Adipose tissue (tissue), 3 donors: Measurements from ENCODE around the gene TAF9B. TPM values are rescaled to one million over a fixed set of nuclear protein-coding genes. Genes with fewer than 3 reads are reported as not detected.
"Not testable (repeated sequence)": the region's sequence is repeated elsewhere in the genome, so short reads cannot be mapped to it uniquely, and the experiment has no call there.

Experiments used
- H3K27ac ChIP-seq: one replicate; pipeline ENCODE4 v1.5.1; 2013; ENCODE audit warnings: low read depth, low read length
- WGBS, 3 donors: extraction: QIAGEN DNeasy Blood & Tissue Kit; methylation state at CpG; one replicate each; pipeline ENCODE4 v1.1.7; 2013; 5-methylcytosine and 5-hydroxymethylcytosine counted together
- polyA plus RNA-seq, 3 donors: library from polyadenylated mRNA; stranded (reverse); fragments of 200-250 nt; gene quantifications; one replicate each; pipeline ENCODE4 v1.2.3, GENCODE V29; 2013
- donor health status: healthy with polysubstance abuse.
- donor health status: Bipolar disorder and iron deficiency.
- donor health status: healthy.

The TAF9B gene
- polyA plus RNA-seq, 3 donors: 4.7 to 18.8 (median 11.0) TPM

DNA sequence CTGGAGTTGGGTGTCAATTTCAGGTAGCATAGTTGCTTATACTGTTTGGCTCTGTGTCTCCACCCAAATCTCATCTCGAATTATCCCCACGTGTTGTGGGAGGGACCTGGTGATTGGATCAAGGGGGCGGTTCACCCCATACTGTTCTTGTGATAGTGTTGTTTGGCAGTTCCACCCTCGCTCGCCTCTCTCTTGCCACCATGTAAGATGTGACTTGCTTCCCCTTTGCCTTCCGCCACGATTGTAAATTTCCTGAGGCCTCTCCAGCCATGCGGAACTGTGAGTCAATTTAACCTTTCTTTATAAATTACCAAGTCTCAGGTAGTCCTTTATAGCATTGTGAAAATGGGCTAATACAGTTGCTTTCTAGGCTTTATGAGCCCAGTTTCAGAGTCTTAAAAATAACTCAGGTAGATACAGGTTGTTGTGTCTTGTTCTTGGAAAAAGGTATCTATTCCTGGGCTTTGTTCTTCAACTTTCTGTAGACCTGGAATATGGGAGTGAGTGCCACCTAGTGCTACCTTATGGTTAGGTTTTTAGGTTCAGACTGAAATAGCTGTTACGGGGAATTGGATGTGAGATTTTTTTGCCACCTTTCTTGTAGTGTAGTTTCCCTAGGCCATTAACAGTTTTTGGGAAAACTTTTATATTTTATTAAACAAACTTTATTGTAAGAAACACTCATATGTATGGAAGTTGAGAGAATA lies 19.8 kb downstream of the TAF9B start:
- WGBS, 3 donors: 67 to 77% (median 74%) methylated on average over 8 to 9 of the region's 9 CpGs
- no peak overlapping the region for H3K27ac ChIP-seq

- H3K27ac ChIP-seq: no peak overlapping the region
- WGBS, 3 donors: 78 to 100% (median 90%) methylated on average over 1 of the region's 1 CpG
Observed at GRCh38 chrX:78118628-78119027, 20.8 kb downstream of the TAF9B start.

DNA sequence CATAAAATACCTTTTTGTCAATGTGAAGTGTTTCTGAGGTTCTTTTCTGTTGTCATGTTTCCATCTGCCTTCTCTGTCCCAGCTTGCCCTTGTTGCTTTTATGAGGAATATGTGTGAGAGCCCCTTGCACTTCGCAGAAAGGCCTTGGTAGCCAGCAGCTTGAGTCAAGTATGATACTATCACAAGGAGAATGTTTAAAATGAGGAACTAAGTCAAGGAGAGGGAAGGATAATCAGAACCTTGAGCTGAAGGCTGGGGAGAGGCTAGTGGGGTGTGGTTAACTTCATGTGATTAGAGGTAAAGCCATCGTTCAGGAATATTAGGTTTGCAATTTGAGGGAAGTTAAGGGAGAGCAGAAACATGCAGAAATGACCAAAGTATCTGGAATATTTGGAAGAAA lies 22.7 kb downstream of the TAF9B start:
- WGBS, 3 donors: 47 to 72% (median 56%) methylated on average over 2 of the region's 2 CpGs

GRCh38 chrX:78116365-78116764 lies 23.1 kb downstream of the TAF9B start:
- no peak overlapping the region for H3K27ac ChIP-seq

More for the DNA sequence above, 22.7 kb downstream of the TAF9B start:
- no peak overlapping the region for H3K27ac ChIP-seq

DNA sequence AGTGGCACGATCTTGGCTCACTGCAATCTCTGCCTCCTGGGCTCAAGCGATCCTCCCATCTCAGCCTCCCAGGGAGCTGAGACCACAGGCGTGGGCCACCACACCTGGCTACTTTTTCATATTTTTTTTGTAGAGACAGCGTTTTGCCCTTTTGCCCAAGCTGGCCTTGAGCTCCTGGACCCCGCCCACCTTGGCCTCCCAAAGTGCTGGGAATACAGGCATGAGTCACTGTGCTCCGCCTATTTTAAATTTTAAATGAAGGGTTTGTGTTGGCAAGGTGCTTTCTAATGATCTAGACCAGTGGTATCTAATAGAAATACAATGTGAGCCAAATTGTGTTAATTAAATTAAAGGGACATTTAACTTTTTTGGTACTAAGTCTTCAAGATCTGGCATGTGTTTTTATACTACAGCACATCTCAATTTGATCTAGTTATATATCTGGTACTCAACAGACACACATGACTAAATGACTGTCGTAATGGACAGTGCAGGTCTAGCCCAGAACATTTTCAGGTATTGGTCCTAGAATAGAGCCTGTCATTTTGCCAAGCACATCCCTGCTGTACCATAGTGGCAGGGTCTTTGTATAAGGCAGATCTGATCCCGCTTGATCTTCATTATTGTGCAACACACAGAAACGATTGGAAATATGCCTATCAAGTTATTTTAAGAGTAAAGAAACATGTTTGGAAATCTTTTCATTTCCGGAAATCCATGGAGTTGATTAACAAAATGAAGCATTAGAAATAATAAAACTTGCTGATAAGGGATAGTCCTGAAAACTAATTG lies 28.1 kb downstream of the TAF9B start:
- 73 to 86% (median 76%) methylated on average over 10 of the region's 10 CpGs for WGBS, 3 donors

GRCh38 chrX:78109458-78109857 lies 30.0 kb downstream of the TAF9B start:
- 83 to 88% (median 85%) methylated on average over 2 of the region's 2 CpGs for WGBS, 3 donors
- H3K27ac ChIP-seq: no peak overlapping the region

More for the DNA sequence above, 28.1 kb downstream of the TAF9B start:
- H3K27ac ChIP-seq: no peak overlapping the region

DNA sequence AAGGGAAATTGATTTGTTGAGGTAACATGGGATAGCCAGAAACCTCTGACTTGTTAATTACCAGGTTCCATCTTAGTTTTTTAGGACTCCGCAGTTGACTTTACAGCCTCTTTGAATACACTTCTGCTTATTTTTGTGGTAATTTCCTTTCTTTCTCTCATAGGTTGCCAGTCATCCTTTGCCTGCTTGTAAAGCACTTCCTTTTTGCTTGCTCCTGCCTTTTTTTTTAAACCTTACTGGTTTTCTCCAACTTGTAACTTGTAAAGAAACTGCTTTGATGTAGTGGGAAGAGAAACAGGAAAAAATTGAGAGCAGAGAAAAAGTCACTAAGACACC lies 32.8 kb downstream of the TAF9B start:
- H3K27ac ChIP-seq: no peak overlapping the region
- WGBS, 3 donors: 37 to 73% (median 72%) methylated on average over 1 of the region's 1 CpG

DNA sequence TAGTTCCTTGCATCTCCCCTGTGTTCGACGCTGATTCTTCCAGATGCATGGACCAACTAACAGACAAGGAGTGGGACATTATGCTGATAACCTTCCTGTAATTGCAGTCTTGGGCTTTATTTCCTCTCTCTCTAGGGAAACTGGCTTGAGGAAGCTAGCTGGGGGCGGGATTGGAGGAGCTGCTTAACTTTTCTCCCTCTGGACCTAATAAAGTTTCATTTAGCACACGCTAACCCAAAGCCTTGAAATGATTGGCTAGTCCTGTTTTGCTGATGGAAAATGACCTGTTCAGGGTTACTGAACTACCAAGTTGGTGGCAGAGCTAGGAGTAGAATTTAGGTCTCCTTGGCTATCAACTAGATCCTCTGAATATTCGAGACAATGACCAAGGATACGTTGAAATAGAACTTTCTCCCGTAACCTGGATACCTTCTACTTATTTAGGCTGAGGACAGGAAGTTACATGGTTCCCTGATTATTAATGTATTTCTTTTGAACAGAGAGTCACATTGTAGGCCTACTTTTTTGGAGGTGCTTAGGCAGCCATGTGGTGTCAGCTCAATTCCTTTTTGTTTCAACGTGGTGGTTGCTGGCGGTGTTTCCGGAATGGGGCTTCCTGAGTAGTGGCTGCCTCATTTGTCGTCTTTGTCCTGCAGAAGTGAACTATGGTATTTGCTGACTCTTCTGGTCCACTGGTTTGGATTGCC lies 33.4 kb downstream of the TAF9B start:
- 31 to 49% (median 46%) methylated on average over 11 of the region's 11 CpGs for WGBS, 3 donors
- no peak overlapping the region for H3K27ac ChIP-seq

- peak overlapping the region; percentile 92 for H3K27ac ChIP-seq
- WGBS, 3 donors: 0 to 28% (median 1%) methylated on average over 22 to 27 of the region's 27 CpGs
Observed at GRCh38 chrX:78104447-78105176, 34.8 kb downstream of the TAF9B start.

- 0 to 28% (median 1%) methylated on average over 49 to 72 of the region's 72 CpGs for WGBS, 3 donors
- H3K27ac ChIP-seq: peak within 1 kb of the TSS; percentile 92
Observed at GRCh38 chrX:78103623-78104446, 35.6 kb downstream of the TAF9B start, which contains the start of gene PGK1. PGK1 (plus strand) TSS chrX:78104248; CDS start chrX:78104341, 93 bp downstream.

- WGBS, 3 donors: 68 to 72% (median 71%) methylated on average over 23 of the region's 23 CpGs
Observed at GRCh38 chrX:78103001-78103622, 36.3 kb downstream of the TAF9B start.

GRCh38 chrX:78102091-78102490 lies 37.4 kb downstream of the TAF9B start:
- no peak overlapping the region for H3K27ac ChIP-seq
- 63 to 100% (median 69%) methylated on average over 1 of the region's 1 CpG for WGBS, 3 donors

More at GRCh38 chrX:78103001-78103622, 36.3 kb downstream of the TAF9B start:
- peak overlapping the region; percentile 86 for H3K27ac ChIP-seq

GRCh38 chrX:78098108-78098507 lies 41.3 kb downstream of the TAF9B start:
- no peak overlapping the region for H3K27ac ChIP-seq

DNA sequence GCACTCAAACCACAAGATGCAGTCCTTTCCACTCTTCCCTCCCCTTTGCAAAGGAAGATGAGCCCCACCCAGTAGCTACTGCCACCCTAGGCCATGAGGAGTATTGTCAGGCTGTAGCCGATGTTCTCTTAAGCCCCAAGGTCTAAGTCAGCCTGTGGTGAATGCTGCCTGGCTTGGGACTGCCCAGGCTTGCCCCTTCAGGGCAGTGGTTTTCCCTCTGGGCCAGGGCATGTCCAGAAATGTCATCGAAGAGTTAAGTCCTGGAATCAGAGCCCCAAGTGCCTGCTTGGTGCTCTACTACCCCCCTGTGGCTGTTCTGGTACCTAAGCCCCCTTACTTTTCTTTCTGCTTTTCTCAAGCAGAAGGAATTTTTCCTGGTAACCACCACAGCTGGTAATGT lies 47.2 kb downstream of the TAF9B start:
- no peak overlapping the region for H3K27ac ChIP-seq
- 30 to 33% (median 31%) methylated on average over 2 of the region's 2 CpGs for WGBS, 3 donors

DNA sequence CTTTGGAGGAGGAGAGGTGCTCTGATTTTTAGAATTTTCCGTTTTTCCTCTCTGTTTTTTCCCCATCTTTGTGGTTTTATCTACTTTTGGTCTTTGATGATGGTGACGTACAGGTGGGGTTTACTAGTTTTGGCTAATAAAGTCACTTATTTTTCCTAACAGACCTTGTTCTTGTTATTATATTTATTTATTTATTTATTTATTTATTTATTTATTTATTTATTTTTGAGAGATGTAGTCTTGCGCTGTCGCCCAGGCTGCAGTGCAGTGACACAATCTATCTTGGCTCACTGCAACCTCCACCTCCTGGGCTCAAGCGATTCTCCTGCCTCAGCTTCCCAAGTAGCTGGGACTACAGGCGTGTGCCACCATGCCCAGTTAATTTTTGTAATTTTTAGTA lies 58.0 kb downstream of the TAF9B start:
- WGBS, 3 donors: 81 to 94% (median 93%) methylated on average over 6 of the region's 6 CpGs
- H3K27ac ChIP-seq: not testable (repeated sequence)
